HG03558 (cell line): ENCODE data around the gene TJP3.
"Not testable (repeated sequence)": the region's sequence is repeated elsewhere in the genome, so short reads cannot be mapped to it uniquely, and the experiment has no call there.

Experiments used
- ATAC-seq: cut with Tn5 transposase; IDR thresholded peaks from one replicate; pipeline ENCODE4 v1.9.1; 2021; ENCODE audit warnings: moderate number of reproducible peaks; ENCODE audit not compliant: unreplicated experiment; ENCODE audit errors: extremely low read depth

The TJP3 gene

DNA sequence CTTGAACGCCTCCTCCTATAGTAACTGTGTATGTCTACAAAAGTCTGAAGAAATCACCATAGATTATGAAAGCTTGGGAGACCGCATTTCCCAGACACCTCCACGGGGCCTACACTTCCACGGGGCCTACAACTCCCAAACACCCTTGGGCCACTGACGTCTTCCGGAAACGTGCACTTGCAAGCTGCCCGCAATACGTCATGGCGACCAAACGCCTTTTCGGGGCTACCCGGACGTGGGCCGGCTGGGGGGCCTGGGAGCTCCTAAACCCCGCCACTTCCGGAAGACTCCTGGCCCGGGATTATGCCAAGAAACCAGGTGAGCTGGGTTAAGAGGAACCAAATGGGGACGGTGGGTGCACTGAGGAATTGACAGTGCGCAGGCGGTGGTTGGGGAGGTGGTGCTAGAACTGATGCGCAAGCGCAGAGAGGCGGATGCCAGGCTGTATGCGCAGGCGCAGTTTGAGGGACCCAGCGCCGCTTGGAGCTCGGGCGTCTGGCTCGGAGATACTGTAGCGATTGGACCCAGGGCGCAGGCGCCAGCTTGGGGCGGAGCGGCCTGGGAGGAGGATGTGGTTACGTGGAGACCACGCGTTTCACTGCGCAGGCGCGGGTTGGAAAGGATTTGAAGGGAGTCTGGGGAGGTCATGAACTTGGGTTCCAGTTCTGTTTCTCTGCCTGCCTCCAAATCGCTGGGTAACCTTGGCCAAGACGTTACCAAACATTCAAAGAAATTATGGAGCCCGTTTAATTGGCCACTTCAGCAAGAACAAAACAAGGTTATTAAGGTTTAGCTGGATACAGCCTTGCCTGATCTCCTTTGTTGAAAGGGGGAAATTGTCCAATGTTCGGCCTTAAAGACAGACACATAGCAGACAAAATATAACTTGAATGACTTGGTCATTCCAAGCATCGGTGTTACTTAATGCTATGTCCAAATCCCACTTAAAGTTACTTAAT, 54.6 kb downstream of the TJP3 start, which contains the start of gene MRPL54:
Gene MRPL54, plus strand, starts transcription at position 182 of the 959 bp plus-strand sequence. Its CDS starts 19 bp downstream, at position 201.
- ATAC-seq, result peak; percentile 34

DNA sequence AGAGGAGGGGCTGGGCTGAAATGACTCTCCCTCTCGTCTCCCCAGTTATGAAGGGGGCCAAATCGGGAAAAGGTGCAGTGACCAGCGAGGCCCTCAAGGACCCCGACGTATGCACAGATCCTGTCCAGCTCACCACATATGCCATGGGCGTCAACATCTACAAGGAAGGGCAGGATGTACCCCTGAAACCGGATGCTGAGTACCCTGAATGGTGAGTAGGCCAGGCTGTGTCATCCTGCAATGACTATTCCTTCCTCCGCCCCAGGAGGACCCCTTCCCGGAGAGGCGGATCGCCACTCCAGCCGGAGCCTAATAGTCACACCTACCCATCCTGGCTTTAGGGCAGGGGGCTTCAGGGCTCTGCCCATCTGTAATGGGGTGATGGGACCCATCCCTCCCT, 56.9 kb downstream of the TJP3 start:
- no peak for ATAC-seq

DNA sequence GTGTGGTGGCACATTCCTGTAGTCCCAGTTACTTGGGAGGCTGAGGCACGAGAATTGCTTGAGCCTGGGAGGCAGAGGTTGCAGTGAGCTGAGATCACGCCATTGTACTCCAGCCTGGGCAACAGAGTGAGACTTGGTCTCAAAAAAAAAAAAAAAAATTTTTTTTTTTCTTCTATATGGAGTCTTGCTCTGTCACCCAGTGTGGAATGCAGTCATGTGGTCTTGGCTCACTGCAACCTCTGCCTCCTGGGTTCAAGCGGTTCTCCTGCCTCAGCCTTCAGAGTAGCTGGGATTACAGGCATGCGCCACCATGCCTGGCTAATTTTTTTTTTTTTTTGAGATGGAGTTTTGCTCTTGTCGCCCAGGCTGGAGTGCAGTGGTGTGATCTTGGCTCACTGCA, 57.6 kb downstream of the TJP3 start:
- ATAC-seq, result not testable (repeated sequence)

DNA sequence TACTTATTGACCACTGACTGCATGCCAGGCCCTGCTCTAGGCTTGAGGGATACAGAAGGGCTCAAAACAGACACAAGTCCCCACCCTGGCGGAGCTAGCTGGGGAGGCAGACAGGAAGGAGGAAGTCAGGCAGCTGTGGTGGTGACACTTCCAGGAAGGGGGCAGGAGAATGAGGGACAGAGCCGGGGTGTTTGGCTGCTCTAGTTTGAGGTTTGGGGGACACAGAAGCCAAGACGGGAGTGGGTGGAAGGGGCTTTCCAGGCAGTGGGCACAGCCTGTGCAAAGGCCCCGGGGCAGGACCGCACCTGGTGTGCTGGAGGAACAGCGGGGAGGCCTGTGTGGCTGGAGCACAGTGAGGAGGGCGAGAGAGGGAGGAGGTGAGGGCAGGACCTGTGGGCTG, 58.3 kb downstream of the TJP3 start:
- no peak for ATAC-seq

DNA sequence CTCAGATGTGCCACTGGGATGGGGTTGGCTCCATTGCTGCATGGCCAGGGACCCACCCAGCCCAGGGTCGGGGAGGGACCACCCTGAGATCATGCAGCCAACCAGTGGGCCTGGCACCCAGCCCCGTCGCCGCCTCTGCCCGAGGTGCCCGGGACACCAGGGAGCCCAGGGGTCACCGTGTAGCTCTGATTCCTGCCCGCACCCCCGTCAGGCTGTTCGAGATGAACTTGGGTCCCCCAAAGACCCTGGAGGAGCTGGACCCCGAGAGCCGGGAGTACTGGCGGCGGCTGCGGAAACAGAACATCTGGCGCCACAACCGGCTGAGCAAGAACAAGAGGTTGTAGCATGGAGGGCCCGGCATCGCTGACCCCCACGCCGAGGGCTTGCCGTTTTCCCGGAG, 58.9 kb downstream of the TJP3 start:
- ATAC-seq, result no peak

DNA sequence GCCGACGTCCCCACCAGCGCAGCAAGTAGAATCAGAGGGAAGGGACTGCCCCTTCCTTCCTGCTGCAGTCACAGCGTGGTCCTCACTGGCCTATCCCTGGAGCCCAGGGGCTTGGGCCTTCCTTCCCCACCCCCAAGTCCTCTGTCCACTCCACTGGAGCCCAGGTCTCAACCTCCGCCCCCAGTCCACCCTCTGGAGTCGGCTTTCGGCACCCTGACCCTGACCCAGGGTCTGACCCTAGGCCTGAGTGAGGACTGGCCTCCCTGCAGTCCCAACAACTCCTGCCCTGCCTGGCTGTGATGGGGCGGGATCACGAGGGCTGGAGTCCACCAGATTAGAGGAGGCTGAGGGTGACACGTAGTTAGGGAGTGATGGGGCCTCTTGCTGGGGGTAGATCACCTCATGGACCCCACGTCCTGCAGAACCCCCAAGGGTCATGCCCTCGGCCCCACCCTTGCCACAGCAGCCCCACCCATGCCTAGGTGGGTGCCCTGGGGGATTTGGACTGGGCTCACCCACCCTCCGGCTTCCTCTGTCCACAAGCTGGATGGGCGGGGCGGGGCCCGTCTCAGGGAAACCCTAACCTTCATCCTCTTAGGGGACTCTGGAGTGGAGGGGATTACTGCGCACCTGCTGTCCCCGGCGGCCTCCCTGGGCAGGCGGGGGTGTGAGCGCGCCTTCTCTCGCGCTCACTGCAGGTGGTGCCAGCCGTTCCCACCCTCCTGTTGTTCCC, 60.0 kb downstream of the TJP3 start:
- ATAC-seq, result no peak

DNA sequence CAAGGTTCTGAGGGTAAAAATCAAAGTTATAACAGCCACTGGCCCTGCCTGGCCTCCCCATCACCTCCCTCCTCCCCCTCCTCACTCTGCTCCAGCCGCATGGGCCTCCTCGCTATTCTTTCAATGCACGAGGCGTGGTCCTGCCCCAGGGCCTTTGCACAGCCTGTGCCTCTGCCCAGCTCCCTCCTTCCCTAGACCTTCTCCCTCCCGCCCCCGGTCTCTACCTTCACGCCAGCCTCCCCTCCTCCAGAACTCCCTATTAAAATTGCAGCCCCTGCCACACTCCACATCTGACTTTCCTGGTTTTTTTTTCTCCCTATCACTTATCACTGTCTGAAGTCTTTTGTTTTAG, 60.5 kb downstream of the TJP3 start:
- no peak for ATAC-seq

DNA sequence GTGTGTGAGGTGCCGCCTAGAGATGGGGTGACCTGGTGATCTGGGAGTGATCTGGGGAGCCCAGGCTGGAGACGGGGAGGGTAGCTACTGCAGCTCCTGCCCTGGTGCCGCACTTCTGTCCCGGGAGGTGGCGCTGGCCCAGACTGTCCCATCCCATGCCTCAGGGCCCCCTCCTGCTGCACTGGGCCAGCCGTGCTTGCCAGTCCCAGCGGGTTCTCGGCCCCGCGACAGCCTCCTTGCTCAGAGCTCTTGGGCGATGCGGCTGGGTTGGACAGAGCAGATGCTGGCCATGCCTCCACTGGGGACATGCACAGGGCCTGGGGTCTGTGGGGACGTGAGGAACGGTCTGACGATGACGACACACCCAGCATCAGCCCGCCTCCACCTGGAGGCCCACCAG, 61.3 kb downstream of the TJP3 start:
- ATAC-seq, result no peak

DNA sequence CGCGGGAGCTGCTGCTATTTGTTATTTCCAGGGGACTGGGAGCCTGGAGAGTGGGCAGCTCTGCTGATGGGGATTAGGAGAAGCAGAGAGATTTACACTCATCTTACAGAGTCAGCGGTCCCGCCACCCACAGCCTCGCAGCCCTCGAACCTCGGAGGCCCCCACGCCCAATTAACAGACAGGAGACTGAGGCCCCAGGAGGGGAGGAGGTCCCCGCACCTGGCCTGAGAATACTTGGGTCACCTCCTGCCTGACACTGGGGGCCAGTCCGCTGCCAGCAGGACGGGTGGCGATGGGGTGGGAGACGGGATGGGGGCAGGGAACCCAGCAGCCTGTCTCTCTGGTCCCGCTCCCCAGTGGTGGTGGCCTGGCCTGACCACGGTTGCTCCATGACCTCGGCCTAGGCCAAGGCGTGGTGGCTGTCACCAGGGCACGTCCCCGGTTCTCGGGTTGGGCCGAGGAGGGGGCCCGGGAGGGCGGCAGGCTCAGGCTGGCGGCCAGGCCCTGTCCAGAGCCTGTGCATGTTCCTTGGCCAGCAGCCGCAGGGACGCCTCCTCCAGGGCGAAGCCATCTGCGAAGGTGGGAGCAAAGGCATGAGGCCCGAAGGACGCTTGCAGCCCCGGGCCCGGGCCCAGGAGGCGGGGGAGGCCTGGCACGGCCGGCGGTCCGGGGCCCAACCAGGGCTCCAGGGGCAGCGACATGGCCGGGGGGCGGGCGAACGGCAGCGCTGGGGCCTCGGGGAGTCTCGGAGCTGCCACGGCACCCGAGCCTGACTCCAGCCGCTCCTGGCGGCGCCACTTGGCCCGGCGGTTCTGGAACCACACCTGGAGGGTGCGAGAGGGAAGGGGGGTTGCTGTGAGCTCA, 62.2 kb downstream of the TJP3 start:
- ATAC-seq, result no peak

DNA sequence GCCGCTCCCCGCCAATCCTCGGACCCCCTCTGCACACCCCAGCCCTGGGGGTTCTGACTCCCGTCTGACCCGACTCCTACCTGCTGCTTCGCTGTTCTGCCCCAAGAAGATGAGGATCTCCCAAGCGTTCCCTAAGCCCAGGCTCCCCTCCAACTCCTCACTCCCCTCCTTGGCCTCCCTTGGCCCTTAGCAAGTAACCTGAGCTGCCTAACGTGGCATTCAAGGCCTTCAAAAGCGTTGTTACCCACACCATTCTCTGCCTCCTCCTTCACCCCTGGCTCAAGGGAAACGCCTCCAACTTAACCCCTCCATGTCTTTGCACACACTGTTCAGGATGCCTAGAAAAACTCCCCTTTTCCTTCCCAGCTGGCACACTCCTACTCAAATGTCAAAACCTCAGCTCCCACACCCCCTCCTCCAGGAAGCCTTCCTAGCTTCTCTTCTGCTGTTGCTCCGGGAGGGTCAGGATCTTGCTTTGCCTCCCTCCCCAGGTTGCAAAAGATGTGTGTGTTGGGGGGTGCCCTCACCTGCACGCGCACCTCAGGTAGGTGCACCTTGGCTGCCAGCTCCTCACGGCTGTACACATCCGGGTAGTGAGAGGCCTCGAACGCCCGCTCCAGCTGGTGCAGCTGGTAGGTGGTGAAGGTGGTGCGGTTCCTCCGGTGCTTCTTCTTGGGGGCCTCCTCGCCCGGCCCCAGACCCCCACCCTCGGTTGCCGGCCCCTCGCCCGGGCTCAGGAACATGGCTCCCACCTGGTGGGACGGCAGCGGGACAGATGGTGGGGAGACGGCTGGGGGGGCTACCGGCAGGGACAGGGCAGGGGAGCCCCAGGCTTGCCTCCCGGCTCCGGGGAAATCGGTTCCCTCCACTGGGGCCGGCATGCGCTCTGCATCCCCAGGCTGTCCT, 63.1 kb downstream of the TJP3 start:
- no peak for ATAC-seq

DNA sequence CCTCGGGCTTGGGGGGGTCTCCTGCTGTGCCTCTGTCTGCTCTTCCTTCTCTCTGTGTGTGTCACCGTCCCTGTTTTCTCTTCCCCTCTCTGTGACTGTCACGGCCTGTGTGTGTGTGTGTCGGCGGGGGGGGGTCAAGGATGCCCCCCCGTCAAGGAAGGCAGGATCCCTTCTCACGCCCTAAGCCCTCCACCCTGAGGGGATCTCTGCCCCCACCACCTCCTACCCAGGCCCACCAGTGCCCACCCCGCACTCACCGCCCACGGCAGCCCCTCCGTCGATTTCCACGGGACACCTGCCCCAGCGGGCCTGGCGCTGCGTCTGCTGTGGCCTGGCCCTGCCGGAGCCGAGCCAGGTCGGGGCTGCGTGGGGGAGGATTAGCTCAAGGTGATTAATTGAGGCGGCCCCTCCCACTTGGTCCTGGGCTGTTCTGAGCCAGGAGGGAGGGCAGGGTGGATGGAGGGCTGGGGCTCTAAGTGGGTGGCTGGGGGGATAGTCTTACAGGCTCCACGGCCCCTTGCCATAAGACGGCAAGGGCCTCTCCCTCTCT, 63.8 kb downstream of the TJP3 start, which contains the start of gene RAX2:
Gene RAX2, minus strand, starts transcription at position 323 of the 550 bp plus-strand sequence. CDS start 486 bp downstream, outside the sequence.
- no peak for ATAC-seq

DNA sequence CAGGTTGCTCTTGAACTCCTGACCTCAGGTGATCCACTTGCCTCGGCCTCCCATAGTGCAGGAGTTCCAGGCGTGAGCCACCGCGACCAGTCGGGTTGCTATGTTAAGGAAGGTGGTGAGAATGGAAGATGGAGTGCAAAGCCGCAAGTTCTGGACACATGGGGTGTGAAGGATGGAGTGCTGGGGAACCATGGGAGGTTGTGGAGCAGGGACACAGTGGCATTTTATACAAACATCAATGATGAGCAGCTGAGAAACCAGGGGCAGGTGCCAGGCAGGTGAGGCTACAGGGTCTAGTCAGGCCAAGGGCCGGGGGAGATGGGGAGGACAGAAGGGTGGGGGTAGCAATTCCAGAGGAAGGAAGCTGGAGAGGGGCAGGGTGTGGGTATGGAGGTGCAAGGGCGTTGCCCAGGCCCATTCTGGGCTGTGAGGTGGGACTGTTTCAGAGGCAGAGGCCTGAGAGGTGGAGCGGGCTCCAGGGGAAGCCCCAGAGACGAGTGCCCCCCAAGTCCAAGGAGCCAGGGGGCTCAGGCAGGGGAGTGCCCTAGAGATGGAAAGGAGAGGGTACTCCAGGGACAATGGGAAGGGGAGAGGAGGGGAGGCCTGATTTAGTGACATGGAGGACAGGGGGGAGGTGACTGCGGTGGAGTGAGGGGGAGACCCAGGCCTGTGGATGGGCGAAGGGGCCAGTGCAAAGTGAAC, 65.8 kb downstream of the TJP3 start:
- ATAC-seq, result no peak

DNA sequence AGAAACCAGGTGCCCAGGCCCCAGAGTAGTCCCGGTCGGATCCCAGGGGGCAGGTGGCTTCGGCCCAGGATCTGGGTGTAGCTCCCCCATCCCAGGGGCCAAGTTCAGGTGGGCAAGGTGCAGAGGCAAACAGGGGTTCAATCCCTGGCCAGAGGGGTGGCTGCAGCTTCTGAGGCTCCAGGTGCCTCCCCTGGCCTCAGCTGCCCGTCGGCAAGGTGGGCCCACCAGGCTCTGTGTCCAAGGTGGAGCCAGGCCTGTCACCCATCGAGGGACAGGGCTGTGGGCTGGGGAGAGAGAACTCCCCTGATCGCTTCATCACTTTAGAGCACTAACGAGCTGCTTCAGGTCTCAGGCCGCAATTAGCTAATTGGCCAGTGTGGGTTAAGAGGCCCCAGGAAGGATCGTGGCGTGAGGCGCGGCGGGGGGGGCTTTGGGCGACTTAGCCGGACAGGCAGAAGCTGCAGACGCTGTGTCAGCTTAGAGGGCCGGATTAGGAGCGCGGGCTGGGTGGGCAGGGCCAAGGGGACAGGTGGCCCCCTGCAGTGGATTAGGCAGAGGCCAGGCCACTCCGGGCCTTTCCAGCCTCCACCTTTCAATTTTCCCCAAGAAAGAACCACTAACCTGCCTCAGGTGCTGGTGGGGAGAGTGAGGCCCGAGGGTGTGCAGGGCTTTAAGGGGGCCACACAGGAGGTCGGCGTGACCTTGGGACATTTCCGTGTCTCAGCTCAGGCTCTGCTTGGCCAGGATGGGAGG, 66.6 kb downstream of the TJP3 start:
- no peak for ATAC-seq

DNA sequence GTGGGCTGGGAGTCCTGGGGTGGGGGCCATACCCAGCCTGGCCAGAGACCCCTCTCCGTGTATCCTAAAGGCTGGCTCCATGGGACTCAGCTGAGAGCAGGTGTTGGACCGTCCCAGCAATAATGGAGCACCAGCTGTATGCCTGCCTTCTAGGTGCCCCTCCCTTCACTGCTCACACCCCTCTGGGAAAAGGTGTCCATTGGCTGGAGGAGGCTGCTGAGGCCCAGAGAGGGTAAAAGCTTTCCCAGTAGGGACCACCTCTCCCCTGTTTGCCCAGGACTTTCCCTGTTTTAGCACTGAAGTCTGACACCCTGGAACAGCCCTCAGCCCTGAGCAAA, 67.2 kb downstream of the TJP3 start:
- ATAC-seq, result no peak

DNA sequence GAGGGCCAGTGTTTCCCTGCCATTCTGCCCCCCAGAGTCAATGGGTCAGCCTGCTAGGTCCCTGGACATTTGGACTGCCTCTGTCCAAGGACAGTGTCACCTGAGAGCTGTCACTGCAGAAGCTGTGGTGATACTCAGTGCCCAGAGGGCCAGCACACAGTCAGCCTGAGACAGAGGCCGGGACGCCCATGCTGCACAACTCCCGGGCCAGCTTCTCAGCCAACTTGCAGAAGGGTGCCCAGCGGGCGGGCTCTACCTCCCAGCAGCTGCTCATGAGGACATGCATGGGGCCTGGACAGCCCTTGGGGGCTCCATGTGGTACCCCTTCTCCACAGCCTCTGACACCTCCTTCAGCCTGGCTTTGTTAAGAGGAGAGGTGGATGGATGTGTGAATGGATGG, 67.6 kb downstream of the TJP3 start:
- ATAC-seq, result no peak

DNA sequence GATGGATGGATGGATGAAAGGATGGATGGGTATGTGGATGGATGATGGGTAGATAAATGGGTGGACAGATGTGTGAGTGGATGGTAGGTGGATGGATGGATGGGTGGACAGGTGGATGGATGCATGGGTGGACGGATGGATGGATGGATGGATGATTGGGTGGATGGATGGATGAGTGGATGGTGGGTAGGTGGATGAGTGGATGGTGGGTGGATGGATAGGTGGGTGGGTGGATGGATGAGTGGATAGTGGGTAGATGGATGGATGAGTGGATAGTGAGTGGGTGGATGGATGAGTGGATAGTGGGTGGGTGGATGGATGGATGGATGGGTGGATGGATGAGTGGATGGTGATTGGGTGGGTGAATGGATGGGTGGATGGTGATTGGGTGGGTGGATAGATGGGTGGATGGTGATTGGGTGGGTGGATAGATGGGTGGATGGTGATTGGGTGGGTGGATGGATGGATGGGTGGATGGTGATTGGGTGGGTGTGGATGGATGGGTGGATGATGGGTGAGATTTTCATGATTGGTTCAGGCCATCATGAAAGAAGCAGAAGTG, 68.4 kb downstream of the TJP3 start:
- no peak for ATAC-seq

DNA sequence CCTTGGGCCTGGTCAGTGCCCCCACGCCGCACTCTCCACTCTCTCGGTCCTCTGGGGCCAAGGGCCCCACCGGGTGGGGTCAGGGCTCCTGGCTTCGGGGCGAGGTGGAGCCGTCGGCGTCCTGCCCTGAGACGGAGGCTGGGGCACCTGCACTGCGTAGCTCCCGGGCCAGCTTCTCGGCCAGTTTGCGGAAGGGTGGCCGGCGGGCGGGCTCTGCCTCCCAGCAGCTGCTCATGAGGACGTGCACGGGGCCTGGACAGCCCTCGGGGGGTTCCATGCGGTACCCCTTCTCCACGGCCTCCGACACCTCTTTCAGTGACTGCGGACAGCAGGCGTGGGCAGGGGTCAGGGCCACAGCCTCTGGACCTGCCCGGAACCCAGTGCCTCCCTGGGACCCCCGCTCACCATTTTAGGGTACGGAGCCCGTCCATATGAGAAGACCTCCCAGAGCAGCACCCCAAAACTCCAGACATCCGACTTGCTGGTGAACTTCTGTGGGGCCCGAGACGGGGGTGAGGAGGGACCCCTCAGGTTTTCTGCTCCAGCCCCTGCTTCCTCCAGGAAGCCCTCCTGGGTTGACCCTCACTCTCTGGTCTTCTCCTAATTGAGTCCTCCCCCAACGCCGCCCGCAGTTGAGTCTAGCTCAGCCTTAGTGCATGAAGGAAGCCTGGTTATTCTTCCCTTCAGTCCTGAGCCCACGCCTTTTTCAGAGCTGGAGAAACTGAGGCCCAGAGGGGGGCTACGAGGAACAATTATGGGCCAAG, 70.1 kb downstream of the TJP3 start:
- ATAC-seq, result no peak
